HG03025 (cell line): ENCODE data around the gene PRRX1.

Experiments used
- ATAC-seq: cut with Tn5 transposase; IDR thresholded peaks from one replicate; pipeline ENCODE4 v1.9.1; 2021; ENCODE audit warnings: mild to moderate bottlenecking, moderate library complexity; ENCODE audit not compliant: unreplicated experiment, low FRiP score

Gene PRRX1

DNA sequence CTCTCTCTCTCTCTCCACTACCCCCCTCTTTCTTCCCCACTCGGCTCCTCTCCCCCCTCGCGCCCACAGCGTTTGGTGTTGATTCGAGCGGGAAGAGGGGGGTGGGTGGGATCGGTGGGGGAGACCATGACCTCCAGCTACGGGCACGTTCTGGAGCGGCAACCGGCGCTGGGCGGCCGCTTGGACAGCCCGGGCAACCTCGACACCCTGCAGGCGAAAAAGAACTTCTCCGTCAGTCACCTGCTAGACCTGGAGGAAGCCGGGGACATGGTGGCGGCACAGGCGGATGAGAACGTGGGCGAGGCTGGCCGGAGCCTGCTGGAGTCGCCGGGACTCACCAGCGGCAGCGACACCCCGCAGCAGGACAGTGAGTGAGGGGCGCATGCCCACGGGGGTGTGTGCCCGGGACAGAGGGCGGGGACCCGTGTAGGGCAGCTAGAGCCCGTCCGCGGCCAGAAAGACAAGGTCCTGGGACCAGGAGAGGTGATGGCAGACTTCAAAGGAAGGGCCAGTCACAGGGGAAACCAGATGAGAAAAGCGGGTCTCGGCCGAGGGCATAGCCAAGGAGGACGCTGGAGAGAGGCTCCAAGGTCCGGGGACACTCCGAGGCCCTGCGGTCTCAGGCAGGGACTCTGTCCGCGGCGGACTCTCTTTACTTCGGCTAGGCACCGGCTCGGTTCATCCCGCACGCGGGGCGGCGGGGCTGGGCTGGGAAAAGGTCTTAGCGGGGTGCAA, at the start of gene PRRX1:
TSS of gene PRRX1 (plus strand) at position 39 of the 735 bp plus-strand sequence. CDS start at position 127, 88 bp downstream.
- ATAC-seq = no peak

DNA sequence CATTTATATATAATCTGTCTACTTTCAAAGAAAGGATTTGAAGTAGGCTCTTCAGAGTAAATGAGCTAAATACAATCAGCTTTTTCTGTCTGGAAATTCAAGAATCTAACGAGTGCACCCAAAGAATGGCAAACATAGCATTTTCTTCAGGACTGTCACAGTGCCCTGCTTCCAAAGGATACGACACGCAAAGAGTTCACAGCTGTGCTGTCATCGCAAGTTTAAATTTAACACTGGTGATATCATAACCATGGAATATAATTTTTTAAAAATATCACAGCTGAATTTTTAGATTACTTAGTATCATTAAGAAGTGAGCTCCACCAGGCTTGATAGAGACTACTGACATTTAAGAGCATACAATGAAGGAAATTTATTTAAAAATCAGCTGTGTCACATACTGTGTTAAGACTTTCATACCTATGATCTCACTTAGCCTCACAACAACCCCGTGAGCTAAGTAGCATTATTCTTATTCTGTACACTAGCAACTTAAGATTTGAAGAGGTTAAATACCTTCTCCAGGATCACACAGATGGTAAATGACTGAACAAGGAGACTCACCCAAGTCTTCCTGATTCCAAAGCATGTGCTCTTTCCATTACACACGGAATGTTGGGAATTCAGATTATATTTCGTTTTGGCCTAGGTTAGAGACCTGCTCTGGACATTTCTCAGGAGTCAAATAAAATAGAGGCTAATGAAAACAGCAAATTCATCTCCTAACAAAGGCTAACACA, 46.2 kb upstream of the PRRX1 start:
- ATAC-seq = no peak

DNA sequence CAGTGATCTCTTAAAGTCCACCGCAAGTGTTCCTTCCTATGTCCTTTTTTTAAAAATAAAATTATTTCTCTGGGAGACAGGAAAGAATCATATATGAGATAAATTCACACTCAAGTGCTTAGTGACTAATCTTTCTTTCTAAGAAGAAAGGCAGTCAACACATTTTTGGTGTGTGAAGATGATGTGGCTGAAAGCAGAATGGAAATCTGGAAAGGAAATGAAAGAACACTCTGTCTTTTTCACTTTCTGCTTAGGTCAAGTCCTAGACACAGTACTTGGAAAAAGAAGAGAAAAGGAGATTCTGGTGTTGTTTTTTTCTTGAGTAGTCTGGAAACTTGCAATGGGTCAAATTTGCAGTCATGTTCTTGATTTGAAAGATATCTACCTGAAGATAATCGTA, 45.5 kb upstream of the PRRX1 start:
- no peak for ATAC-seq

DNA sequence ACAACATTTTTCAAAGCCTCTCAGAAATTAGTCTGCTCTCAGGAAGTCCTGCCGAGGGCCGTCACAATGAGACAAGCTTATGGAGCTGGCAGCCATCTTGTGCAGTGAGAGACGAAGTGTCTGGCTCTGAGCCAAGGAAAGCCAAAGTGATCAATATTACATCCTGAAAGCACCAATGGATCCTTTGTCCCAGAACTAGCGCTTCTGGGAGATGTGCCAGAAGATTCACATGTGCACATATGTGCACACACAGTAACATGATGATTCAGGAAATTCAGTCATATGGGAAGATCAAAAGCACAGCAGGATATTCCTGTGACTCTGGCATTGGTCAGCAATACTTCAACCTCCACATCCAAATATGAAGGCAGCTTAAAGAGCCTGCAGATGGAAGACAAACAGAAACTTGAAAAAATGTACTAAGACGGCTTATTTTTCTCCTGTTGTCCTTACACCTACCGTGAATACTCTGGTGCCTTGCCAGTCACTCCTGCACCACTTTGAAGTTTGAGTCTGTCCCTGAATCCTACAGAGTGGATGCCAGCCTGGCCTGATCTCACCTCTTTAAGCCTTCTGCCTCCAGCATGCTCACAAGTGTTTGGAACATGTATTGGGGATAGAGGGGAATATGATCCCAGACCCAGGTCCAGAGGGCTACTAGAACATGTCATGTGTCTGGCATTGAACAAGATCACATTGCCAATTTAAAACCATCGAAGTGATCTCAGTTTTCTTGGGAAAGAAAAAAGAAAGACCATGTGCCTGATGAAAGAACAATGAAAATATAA, 44.5 kb upstream of the PRRX1 start:
- no peak for ATAC-seq

DNA sequence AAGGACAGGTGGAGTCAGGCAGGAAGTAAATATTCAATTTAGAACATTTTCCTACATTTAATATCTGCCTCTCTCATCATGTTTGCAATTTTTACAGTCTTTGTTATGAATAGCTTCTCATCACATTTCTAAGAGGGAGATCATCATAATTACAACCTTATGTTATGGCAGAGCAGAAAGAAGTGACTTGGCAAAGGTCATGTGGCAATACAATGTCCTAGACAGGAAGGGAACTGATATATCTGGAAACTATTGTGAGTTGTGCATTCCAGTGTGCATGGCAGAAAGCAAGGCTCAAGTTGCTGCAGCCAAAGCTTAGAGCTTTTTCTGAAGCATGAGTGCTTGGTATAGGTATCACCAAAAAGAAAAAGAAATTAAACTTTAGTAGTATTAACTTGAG, 43.8 kb upstream of the PRRX1 start:
- no peak for ATAC-seq

- no peak for ATAC-seq
Observed at GRCh38 chr1:170623171-170623570, 40.8 kb upstream of the PRRX1 start.

GRCh38 chr1:170624146-170624545, 39.8 kb upstream of the PRRX1 start:
- ATAC-seq = no peak

DNA sequence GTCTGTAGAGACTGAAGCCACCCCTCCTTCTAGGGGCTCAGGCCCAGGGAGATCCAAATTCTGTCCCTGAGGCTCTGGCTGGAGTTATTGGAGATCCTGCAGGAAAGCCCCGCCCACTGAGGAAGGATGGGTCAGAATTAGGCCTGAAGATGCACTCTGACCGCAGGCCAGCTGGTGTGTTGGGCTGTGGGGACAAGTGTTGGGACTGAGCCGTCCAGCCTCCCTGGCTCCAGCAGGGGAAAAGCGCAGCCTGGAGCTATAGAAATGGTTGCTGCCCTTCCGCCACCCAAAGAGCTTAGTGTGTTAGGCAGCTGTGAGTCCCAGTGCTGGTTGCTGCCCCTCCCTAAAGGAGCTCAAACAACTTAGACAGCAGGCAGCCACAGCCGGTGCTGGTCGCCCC, 33.0 kb upstream of the PRRX1 start:
- ATAC-seq = no peak

- ATAC-seq = no peak
Observed at GRCh38 chr1:170634293-170634692, 29.6 kb upstream of the PRRX1 start.

DNA sequence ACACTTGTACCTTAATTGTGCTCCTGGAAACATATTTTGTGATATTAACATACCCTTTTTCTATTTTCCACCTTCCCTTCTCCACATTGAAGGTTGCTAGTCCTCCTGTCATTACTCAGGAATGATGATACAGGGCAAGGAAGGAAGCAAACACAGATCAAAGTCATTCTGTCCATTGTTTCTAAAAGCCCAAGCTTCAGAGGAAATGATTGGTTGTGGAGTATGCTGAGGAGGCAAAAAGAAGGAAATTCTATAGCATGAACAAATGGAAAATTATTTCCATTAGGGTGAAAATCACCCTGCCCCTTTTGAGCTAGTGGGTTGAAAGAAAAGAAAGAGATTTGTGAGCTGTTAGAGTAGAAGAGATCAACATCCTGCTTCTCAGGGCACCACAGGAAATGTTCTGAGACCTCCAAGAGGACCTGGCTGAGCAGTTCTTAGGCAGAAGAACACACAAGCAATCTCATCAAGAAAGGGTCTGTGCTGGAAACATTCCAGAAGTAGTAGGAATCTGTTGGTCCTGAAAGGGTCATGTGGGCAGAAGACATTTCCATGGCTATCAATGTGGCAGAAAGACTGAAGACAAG, 29.0 kb upstream of the PRRX1 start:
- ATAC-seq = no peak

- no peak for ATAC-seq
Observed at GRCh38 chr1:170640581-170640980, 23.4 kb upstream of the PRRX1 start.

- ATAC-seq = no peak
Observed at GRCh38 chr1:170657275-170657853, 6.6 kb upstream of the PRRX1 start.

GRCh38 chr1:170659399-170660035, 4.4 kb upstream of the PRRX1 start:
- ATAC-seq = no peak

DNA sequence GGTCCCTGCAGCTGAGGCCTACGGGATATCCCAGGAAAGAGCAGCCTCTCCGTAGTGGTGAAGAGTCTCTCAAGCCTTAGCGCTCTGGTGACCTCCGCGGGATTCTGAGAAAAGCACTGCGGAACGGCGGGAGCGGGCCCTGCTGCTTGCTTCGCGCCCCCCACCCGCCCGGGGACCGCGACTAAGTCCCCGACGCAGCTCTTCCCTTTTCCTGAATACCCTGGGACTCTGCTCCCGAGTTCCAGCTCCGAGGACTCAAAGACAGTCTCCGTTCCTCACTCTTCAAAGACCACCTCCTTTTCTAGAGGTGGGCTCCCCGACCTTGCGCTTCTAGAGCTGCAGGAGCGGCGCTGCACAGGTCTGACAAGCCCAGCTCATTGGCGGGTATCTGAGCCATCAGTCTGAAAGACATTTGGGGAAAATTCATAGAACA, 3.6 kb upstream of the PRRX1 start:
- ATAC-seq = no peak

GRCh38 chr1:170660871-170661645, 2.9 kb upstream of the PRRX1 start:
- no peak for ATAC-seq

- no peak for ATAC-seq
Observed at GRCh38 chr1:170661646-170662411, 2.1 kb upstream of the PRRX1 start.

GRCh38 chr1:170662561-170663403, 1.1 kb upstream of the PRRX1 start:
- ATAC-seq = no peak
